Measurements from ENCODE around the gene CDHR3. TPM values are rescaled to one million over a fixed set of nuclear protein-coding genes. Genes with fewer than 3 reads are reported as not detected.

The CDHR3 gene
- total RNA-seq, 1 experiment from 2014 or later, result 3.3 TPM

GRCh38 chr7:105940109-105940508 is 23.0 kb upstream of the CDHR3 start:
- H2BK20ac ChIP-seq (ENCODE audit: low read depth, low read length, poor library complexity, severe bottlenecking), result no peak overlapping the region
- no peaks in the 10 kb centered on the region for H3K23me2 ChIP-seq (ENCODE audit: insufficient read length, low read depth, low read length, poor library complexity, severe bottlenecking)
- no peak overlapping the region for H3T11ph ChIP-seq (ENCODE audit: low read length)
- no peak overlapping the region for H3K27ac Mint-ChIP-seq
- no peak overlapping the region for H3K27ac ChIP-seq (ENCODE audit: insufficient read length, low read depth, low read length)
- no peak overlapping the region for H3K4ac ChIP-seq (ENCODE audit: low read depth, low read length)
- no peak overlapping the region for H2BK5ac ChIP-seq (ENCODE audit: insufficient read length, low read length)
- H4K5ac ChIP-seq (ENCODE audit: insufficient read length, low read depth, low read length), result no peak overlapping the region
- no peak overlapping the region for H2AFZ ChIP-seq (ENCODE audit: low read length)
- no peak overlapping the region for H2BK120ac ChIP-seq (ENCODE audit: low read depth, low read length, poor library complexity, severe bottlenecking)
- no peak overlapping the region for H4K91ac ChIP-seq (ENCODE audit: insufficient read length, low read depth, low read length)
- no peak overlapping the region for H3K4me2 ChIP-seq (ENCODE audit: insufficient read depth, insufficient read length, low read length)
- no peak overlapping the region for H3K9ac ChIP-seq (ENCODE audit: extremely low read depth, insufficient read length, low read length)
- H3K4me1 Mint-ChIP-seq, result peaks cover 2 to 6% of the 10 kb centered on the region in 2 experiments; a peak in 2 of 4 replicates
- H3K79me2 ChIP-seq (ENCODE audit: insufficient read depth, low read length), result no peaks in the 10 kb centered on the region
- H3K9me3 ChIP-seq (ENCODE audit: control insufficient read depth, low read depth, low read length), result no peaks in the 10 kb centered on the region
- H4K20me1 ChIP-seq (ENCODE audit: control insufficient read depth, insufficient read depth, insufficient read length), result no peaks in the 10 kb centered on the region
- DNase-seq, result no peak
- no peaks in the 10 kb centered on the region for H3K79me1 ChIP-seq (ENCODE audit: insufficient read depth, low read depth, low read length, poor library complexity, severe bottlenecking)
- TF ChIP-seq CTCF (conservative IDR thresholded peaks at IDR 0.05), result no peak
- no peaks in the 10 kb centered on the region for H3K4me1 ChIP-seq (ENCODE audit: insufficient read depth, low read length)
- no peak overlapping the region for H3K23ac ChIP-seq (ENCODE audit: insufficient read length, low read depth, low read length)
- no peaks in the 10 kb centered on the region for H3K9me3 Mint-ChIP-seq
- no peak overlapping the region for H4K8ac ChIP-seq (replicated peaks; ENCODE audit: insufficient read length, low read depth, low read length)
- no peak overlapping the region for H2BK12ac ChIP-seq (ENCODE audit: insufficient read length, low read depth, low read length)
- H3K27me3 ChIP-seq (ENCODE audit: insufficient read depth, low read length), result no peaks in the 10 kb centered on the region
- no peaks in the 10 kb centered on the region for H3K36me3 Mint-ChIP-seq (ENCODE audit: insufficient read depth in 1 of 3, low read depth in 3 of 3)
- no peak overlapping the region for H3K4me3 Mint-ChIP-seq
- WGBS (ENCODE audit: extremely low coverage, insufficient read length, low lambda C conversion rate), result no CpG with 5 or more reads among the region's 4 CpGs
- H2BK15ac ChIP-seq (ENCODE audit: low read depth, low read length), result no peak overlapping the region
- no peak overlapping the region for H3K18ac ChIP-seq (ENCODE audit: insufficient read length, low read depth, low read length)
- H3K27me3 Mint-ChIP-seq (ENCODE audit: low read depth), result no peaks in the 10 kb centered on the region
- H3K56ac ChIP-seq (ENCODE audit: insufficient read length, low read depth, low read length), result no peak overlapping the region
- H3K14ac ChIP-seq (ENCODE audit: insufficient read depth, low read length), result no peak overlapping the region
- H2AK5ac ChIP-seq (ENCODE audit: insufficient read length, low read length), result no peak overlapping the region

Measured in H9 (cell line).